Natural killer cell (primary cell): Measurements from ENCODE around the gene PTPRO. TPM values are rescaled to one million over a fixed set of nuclear protein-coding genes. Genes with fewer than 3 reads are reported as not detected.
A peak's percentile ranks its signal among the peaks of the same experiment; 100 is the strongest.

Source experiments
- ATAC-seq, 3 donors: fragments of 150-1000 bp in 2 of 3; fragments of 200-7000 bp in 1 of 3; cut with Tn5 transposase; 1 replicate in 1 of 3; 2 replicates in 2 of 3; pipeline ENCODE4 v1.10.0; 2021; ENCODE audit warnings: mild to moderate bottlenecking in 2 of 3, moderate library complexity in 2 of 3
- DNase-seq, 2 donors: peaks; one replicate each; pipeline versions ENCODE4 v3.0.0 to v3.0.0-alpha.2; 2013 to 2021; ENCODE audit warnings: mixed read lengths in 1 of 2
- H3K27ac ChIP-seq: one replicate; pipeline ENCODE4 v1.5.1; 2013; ENCODE audit warnings: mild to moderate bottlenecking, low read length
- H3K27me3 ChIP-seq: one replicate; pipeline ENCODE4 v1.6.1; 2013; ENCODE audit warnings: low read length; ENCODE audit not compliant: control insufficient read depth, insufficient read depth
- H3K36me3 ChIP-seq: one replicate; pipeline ENCODE4 v1.6.1; 2013; ENCODE audit warnings: low read length; ENCODE audit not compliant: control insufficient read depth, insufficient read depth
- H3K4me1 ChIP-seq: one replicate; pipeline ENCODE4 v1.6.1; 2013; ENCODE audit warnings: low read length; ENCODE audit not compliant: control insufficient read depth, insufficient read depth
- H3K4me3 ChIP-seq: one replicate; pipeline ENCODE4 v1.5.1; 2013; ENCODE audit warnings: low read length
- H3K9me3 ChIP-seq: one replicate; pipeline ENCODE4 v1.6.1; 2013; ENCODE audit warnings: low read length; ENCODE audit not compliant: control insufficient read depth, insufficient read depth
- H3K27ac Mint-ChIP-seq, 2 donors: one replicate each; pipeline ENCODE4 v1.8.0; 2022; ENCODE audit warnings: mild to moderate bottlenecking in 2 of 2, mixed read lengths in 2 of 2, moderate library complexity in 1 of 2
- H3K27me3 Mint-ChIP-seq, 2 donors: one replicate each; pipeline ENCODE4 v1.8.0; 2022; ENCODE audit warnings: low read depth in 2 of 2, mixed read lengths in 2 of 2
- H3K36me3 Mint-ChIP-seq: one replicate; pipeline ENCODE4 v1.8.0; 2022; ENCODE audit warnings: mixed read lengths
- H3K4me1 Mint-ChIP-seq, 2 donors: one replicate each; pipeline ENCODE4 v1.8.0; 2022; ENCODE audit warnings: mixed read lengths in 2 of 2
- H3K4me3 Mint-ChIP-seq: one replicate; pipeline ENCODE4 v1.8.0; 2022; ENCODE audit warnings: mild to moderate bottlenecking, moderate library complexity, mixed read lengths
- H3K9me3 Mint-ChIP-seq, 2 donors: one replicate each; pipeline ENCODE4 v1.8.0; 2022; ENCODE audit warnings: mixed read lengths in 2 of 2
- WGBS: methylation state at CpG from one replicate; pipeline ENCODE4 v1.1.7; 2013; ENCODE audit warnings: missing lambda C conversion rate; ENCODE audit not compliant: insufficient coverage; 5-methylcytosine and 5-hydroxymethylcytosine counted together
- intact Hi-C: fragments of 100-400 bp; cut with micrococcal nuclease; formaldehyde crosslinking; loops from one replicate; pipeline ENCODE4 v1.14.2; 2022
- total RNA-seq, 4 donors: library from RNA; stranded (reverse); fragments of 120-200 nt in 1 of 4; gene quantifications; one replicate each; pipeline versions ENCODE4 v1.2.3 to v1.2.4, GENCODE V29; 2013 to 2022
- TF ChIP-seq, protein P1 (sequence below): fragments of 200-600 bp; IDR thresholded peaks from one replicate; pipeline ENCODE4 v1.8.0; 2022; ENCODE audit warnings: antibody characterized with exemption

Gene PTPRO
- total RNA-seq, 3 donors from 2014 or later (not counting 1 experiment from before 2014, with no cell fraction given), result 0.29 to 1.2 (median 0.53) TPM

GRCh38 chr12:15590180-15590826 is 268.0 kb downstream of the PTPRO start:
- intact Hi-C loops, result loop anchor here (1.0 kb wide), 2 partner anchors 266 to 309 kb away; no protein-coding TSS in a partner anchor
- 20% methylated on average over 15 of the region's 16 CpGs for WGBS
- TF ChIP-seq, protein P1, sequence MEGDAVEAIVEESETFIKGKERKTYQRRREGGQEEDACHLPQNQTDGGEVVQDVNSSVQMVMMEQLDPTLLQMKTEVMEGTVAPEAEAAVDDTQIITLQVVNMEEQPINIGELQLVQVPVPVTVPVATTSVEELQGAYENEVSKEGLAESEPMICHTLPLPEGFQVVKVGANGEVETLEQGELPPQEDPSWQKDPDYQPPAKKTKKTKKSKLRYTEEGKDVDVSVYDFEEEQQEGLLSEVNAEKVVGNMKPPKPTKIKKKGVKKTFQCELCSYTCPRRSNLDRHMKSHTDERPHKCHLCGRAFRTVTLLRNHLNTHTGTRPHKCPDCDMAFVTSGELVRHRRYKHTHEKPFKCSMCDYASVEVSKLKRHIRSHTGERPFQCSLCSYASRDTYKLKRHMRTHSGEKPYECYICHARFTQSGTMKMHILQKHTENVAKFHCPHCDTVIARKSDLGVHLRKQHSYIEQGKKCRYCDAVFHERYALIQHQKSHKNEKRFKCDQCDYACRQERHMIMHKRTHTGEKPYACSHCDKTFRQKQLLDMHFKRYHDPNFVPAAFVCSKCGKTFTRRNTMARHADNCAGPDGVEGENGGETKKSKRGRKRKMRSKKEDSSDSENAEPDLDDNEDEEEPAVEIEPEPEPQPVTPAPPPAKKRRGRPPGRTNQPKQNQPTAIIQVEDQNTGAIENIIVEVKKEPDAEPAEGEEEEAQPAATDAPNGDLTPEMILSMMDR, result peak; percentile 90
- Histone ChIP-seq H3K9me3 (no peaks in the 10 kb centered on the region), H3K4me1 (peaks cover 5% of the 10 kb centered on the region), H3K36me3 (no peaks in the 10 kb centered on the region), H3K27me3 (peaks cover 2% of the 10 kb centered on the region), H3K4me3 (no peak overlapping the region), H3K27ac (no peak overlapping the region)
- peaks cover 6 to 16% of the 10 kb centered on the region in 2 donors for H3K27me3 Mint-ChIP-seq
- H3K9me3 Mint-ChIP-seq, result no peaks in the 10 kb centered on the region
- ATAC-seq (peak; percentile 83 to 97 (median 97)), DNase-seq (peak in 1 of 2 donors; percentile 81)
- H3K4me3 Mint-ChIP-seq, result peak overlapping the region; percentile 65
- H3K4me1 Mint-ChIP-seq, result peaks cover 9 to 11% of the 10 kb centered on the region in 2 donors
- no peaks in the 10 kb centered on the region for H3K36me3 Mint-ChIP-seq
- peak overlapping the region; percentile 24 to 68 for H3K27ac Mint-ChIP-seq

DNA sequence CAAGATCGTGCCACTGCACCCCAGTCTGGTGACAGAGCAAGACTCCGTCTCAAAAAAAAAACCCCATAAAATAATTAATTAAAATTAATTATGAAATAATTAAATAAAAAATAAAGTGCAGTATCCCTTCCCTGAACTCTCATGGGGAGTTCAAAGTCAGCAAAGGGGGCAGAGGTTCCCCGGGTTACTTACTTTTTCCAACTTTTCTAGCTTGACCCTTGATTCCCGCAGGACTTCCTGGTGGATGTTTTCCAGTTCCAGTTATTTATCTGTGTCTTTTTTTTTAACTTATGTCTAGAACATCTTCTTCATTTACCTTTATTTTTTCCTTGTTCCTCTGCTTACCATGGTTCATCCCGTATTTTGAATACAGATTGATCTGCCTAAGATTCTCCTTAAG is 269.5 kb downstream of the PTPRO start:
- 84% methylated on average over 2 of the region's 5 CpGs for WGBS
- Histone ChIP-seq H3K9me3 (no peaks in the 10 kb centered on the region), H3K27me3 (peaks cover 2% of the 10 kb centered on the region), H3K27ac (no peak overlapping the region), H3K36me3 (no peaks in the 10 kb centered on the region), H3K4me3 (no peak overlapping the region), H3K4me1 (peaks cover 5% of the 10 kb centered on the region)
- ATAC-seq (no peak), DNase-seq (no peak)
- no peak overlapping the region for H3K4me3 Mint-ChIP-seq
- no peaks in the 10 kb centered on the region for H3K9me3 Mint-ChIP-seq
- intact Hi-C loops, result no loop called here
- peaks cover 9 to 11% of the 10 kb centered on the region in 2 donors for H3K4me1 Mint-ChIP-seq
- TF ChIP-seq, protein P1, result no peak
- no peak overlapping the region for H3K27ac Mint-ChIP-seq
- no peaks in the 10 kb centered on the region for H3K36me3 Mint-ChIP-seq
- H3K27me3 Mint-ChIP-seq, result peaks cover 9 to 16% of the 10 kb centered on the region in 2 donors

GRCh38 chr12:15592934-15593333 is 270.6 kb downstream of the PTPRO start:
- Mint-ChIP-seq H3K27me3 (peaks cover 14 to 22% of the 10 kb centered on the region in 2 donors), H3K4me1 (peaks cover 9 to 11% of the 10 kb centered on the region in 2 donors), H3K36me3 (no peaks in the 10 kb centered on the region), H3K4me3 (no peak overlapping the region), H3K27ac (no peak overlapping the region), H3K9me3 (no peaks in the 10 kb centered on the region)
- Histone ChIP-seq H3K4me3 (no peak overlapping the region), H3K9me3 (no peaks in the 10 kb centered on the region), H3K36me3 (no peaks in the 10 kb centered on the region), H3K4me1 (peaks cover 5% of the 10 kb centered on the region), H3K27me3 (peaks cover 2% of the 10 kb centered on the region), H3K27ac (no peak overlapping the region)
- WGBS, result 100% methylated on average over 1 of the region's 4 CpGs
- DNase-seq (no peak), ATAC-seq (no peak)
- TF ChIP-seq, protein P1, result no peak
- intact Hi-C loops, result no loop called here

DNA sequence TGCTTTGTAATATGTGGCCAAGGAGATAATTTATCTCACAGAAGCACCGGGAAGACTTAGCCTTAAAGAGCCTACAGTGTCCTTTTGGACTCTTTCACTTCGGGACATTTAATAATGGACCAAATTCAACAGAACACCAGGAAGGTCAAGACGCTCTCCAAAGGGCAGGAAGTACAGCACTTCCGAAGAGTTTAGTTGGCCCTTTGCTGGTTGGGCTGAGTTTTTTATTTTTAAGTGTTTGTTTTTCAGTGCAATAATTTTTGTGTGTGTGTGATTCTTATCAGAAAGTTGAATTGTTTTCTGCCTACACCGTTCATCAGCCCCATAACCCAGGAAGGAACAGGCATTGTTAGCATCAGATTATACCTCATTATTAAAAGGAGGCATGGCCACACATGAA is 273.9 kb downstream of the PTPRO start:
- Mint-ChIP-seq H3K4me3 (no peak overlapping the region), H3K27ac (no peak overlapping the region), H3K4me1 (no peaks in the 10 kb centered on the region), H3K27me3 (peaks cover 8 to 16% of the 10 kb centered on the region in 2 donors), H3K36me3 (no peaks in the 10 kb centered on the region), H3K9me3 (no peaks in the 10 kb centered on the region)
- Histone ChIP-seq H3K27ac (no peak overlapping the region), H3K4me1 (no peaks in the 10 kb centered on the region), H3K27me3 (no peaks in the 10 kb centered on the region), H3K36me3 (no peaks in the 10 kb centered on the region), H3K9me3 (no peaks in the 10 kb centered on the region), H3K4me3 (no peak overlapping the region)
- DNase-seq (no peak), ATAC-seq (no peak)
- 93% methylated on average over 4 of the region's 5 CpGs for WGBS
- TF ChIP-seq, protein P1, result no peak
- intact Hi-C loops, result no loop called here
